OCI-LY7 (cell line): ENCODE data around the gene RBM20. TPM values are rescaled to one million over a fixed set of nuclear protein-coding genes. Genes with fewer than 3 reads are reported as not detected.

Experiments
- BruUV-seq: library from RNA; stranded (reverse); fragments of 400-500 nt; replicated peaks from 2 replicates; lab custom pipeline; 2021; lab: Mats Ljungman, UMichigan
- CTCF ChIA-PET: fragments of 300-600 bp; sonication (Branson Sonifier 250); formaldehyde crosslinking; loops from one replicate; lab custom pipeline; 2022; ENCODE audit warnings: antibody characterized with exemption; ENCODE audit not compliant: unreplicated experiment; lab: Charles Lee
- POLR2A ChIA-PET: fragments of 300-600 bp; sonication (Branson Sonifier 250); formaldehyde crosslinking; loops from one replicate; lab custom pipeline; 2022; ENCODE audit warnings: antibody characterized with exemption; lab: Charles Lee
- DNase-seq: peaks from one replicate; pipeline ENCODE4 v3.0.0-alpha.2; 2015; ENCODE audit warnings: low spot score
- H2AFZ ChIP-seq: fragments of 200-600 bp; sonication (generic), shearing (Covaris generic); 2 replicates; pipeline ENCODE4 v1.6.1; 2014; ENCODE audit warnings: mild to moderate bottlenecking, antibody characterized with exemption, low read length, moderate library complexity
- H3K27ac ChIP-seq: fragments of 200-600 bp; sonication (generic); 2 replicates; pipeline ENCODE4 v1.5.1; 2014; ENCODE audit warnings: mixed run types, low read depth, mild to moderate bottlenecking, moderate library complexity, low read length, inconsistent platforms; ENCODE audit not compliant: poor library complexity, severe bottlenecking
- H3K36me3 ChIP-seq: fragments of 200-600 bp; sonication (generic); 2 replicates; pipeline ENCODE4 v1.6.1; 2014; ENCODE audit warnings: mild to moderate bottlenecking, antibody characterized with exemption, low read length, moderate library complexity, mixed read lengths; ENCODE audit not compliant: insufficient read depth
- H3K4me1 ChIP-seq: fragments of 200-600 bp; sonication (generic); 2 replicates; pipeline ENCODE4 v1.5.1; 2014; ENCODE audit warnings: mild to moderate bottlenecking, low read length; ENCODE audit not compliant: insufficient read depth, poor library complexity, severe bottlenecking
- H3K4me2 ChIP-seq: fragments of 200-600 bp; sonication (generic); 2 replicates; pipeline ENCODE4 v1.6.1; 2014; ENCODE audit warnings: mild to moderate bottlenecking, low read length
- H3K4me3 ChIP-seq: fragments of 200-600 bp; sonication (generic); 2 replicates; pipeline ENCODE4 v1.5.1; 2014; ENCODE audit warnings: mild to moderate bottlenecking, low read depth, low read length; ENCODE audit not compliant: poor library complexity, severe bottlenecking
- H3K79me2 ChIP-seq: fragments of 200-600 bp; sonication (generic); 2 replicates; pipeline ENCODE4 v1.6.1; 2016; ENCODE audit warnings: low read depth, mild to moderate bottlenecking, low read length, moderate library complexity, mixed read lengths; ENCODE audit not compliant: insufficient read depth
- H3K9me2 ChIP-seq: fragments of 200-600 bp; sonication (generic); 2 replicates; pipeline ENCODE4 v1.6.1; 2016; ENCODE audit warnings: mild to moderate bottlenecking, low read length, mixed read lengths; ENCODE audit not compliant: insufficient read depth
- H3K9me3 ChIP-seq: fragments of 200-600 bp; sonication (generic); 2 replicates; pipeline ENCODE4 v1.6.1; 2014; ENCODE audit warnings: mild to moderate bottlenecking, mixed run types, low read length, mixed read lengths
- H4K20me1 ChIP-seq: fragments of 200-600 bp; sonication (generic); 2 replicates; pipeline ENCODE4 v1.6.1; 2014; ENCODE audit warnings: mild to moderate bottlenecking, antibody characterized with exemption, low read length, moderate library complexity, mixed read lengths; ENCODE audit not compliant: insufficient read depth
- CTCF ChIP-seq: fragments of 200-600 bp; sonication (generic); conservative IDR thresholded peaks from 2 replicates; pipeline ENCODE4 v1.5.1; 2014; ENCODE audit warnings: mild to moderate bottlenecking, antibody characterized with exemption, low read length, moderate library complexity, mixed read lengths
- EZH2phosphoT487 ChIP-seq: fragments of 200-600 bp; sonication (generic); IDR thresholded peaks from 2 replicates; pipeline ENCODE4 v1.6.1; 2018; ENCODE audit warnings: low read depth, borderline replicate concordance, mild to moderate bottlenecking, mixed run types, antibody characterized with exemption, low read length, moderate library complexity, mixed read lengths
- intact Hi-C: fragments of 100-400 bp; cut with micrococcal nuclease; formaldehyde crosslinking; loops from one replicate; pipeline ENCODE4 v1.10.0; 2022; ENCODE audit not compliant: unreplicated experiment
- total RNA-seq, 2 experiments: library from RNA; depleted of rRNA in 1 of 2; stranded (reverse); fragments of >200 nt in 1 of 2; shearing (Covaris generic) in 1 of 2; gene quantifications; 2 replicates each; pipeline ENCODE4 v1.2.3, GENCODE V29; 2014 to 2022

Gene RBM20
- total RNA-seq, 2 experiments from 2014 or later: 0.35 to 1.0 TPM

GRCh38 chr10:110699859-110700468 is 55.8 kb downstream of the RBM20 start:
- Histone ChIP-seq H3K4me1 (no peaks in the 10 kb centered on the region), H2AFZ (no peak overlapping the region), H3K4me2 (no peak overlapping the region), H3K79me2 (no peaks in the 10 kb centered on the region), H3K27ac (no peak overlapping the region), H4K20me1 (no peaks in the 10 kb centered on the region), H3K9me3 (no peaks in the 10 kb centered on the region), H3K36me3 (no peaks in the 10 kb centered on the region), H3K9me2 (no peaks in the 10 kb centered on the region), H3K4me3 (no peak overlapping the region)
- intact Hi-C loops: no loop called here
- DNase-seq: no peak
- ChIA-PET CTCF (no interaction called here), POLR2A (interaction anchor here (1.0 kb wide), 1 partner anchor 8 kb away, joined by 3 read pairs; no protein-coding TSS in a partner anchor)
- no TSS peak for BruUV-seq
- TF ChIP-seq CTCF (no peak), EZH2phosphoT487 (no peak)

- Histone ChIP-seq H3K27ac (no peak overlapping the region), H4K20me1 (no peaks in the 10 kb centered on the region), H3K9me2 (no peaks in the 10 kb centered on the region), H3K4me3 (no peak overlapping the region), H3K79me2 (no peaks in the 10 kb centered on the region), H3K4me1 (no peaks in the 10 kb centered on the region), H3K4me2 (no peak overlapping the region), H2AFZ (peak overlapping the region; percentile 7; the same call in 1 of the 2 replicates), H3K9me3 (no peaks in the 10 kb centered on the region), H3K36me3 (no peaks in the 10 kb centered on the region)
- CTCF ChIA-PET: no interaction called here
- TF ChIP-seq EZH2phosphoT487: no peak
- TF ChIP-seq CTCF: no peak
- intact Hi-C loops: no loop called here
- POLR2A ChIA-PET: interaction anchor here (0.6 to 1.4 kb wide), 5 partner anchors 37 to 1696 kb away, joined by 3 to 7 read pairs (median 3); no protein-coding TSS in a partner anchor
- no peak for DNase-seq
- no TSS peak for BruUV-seq
These were observed 56.9 kb downstream of the RBM20 start for GRCh38 chr10:110700947-110701616.

- TF ChIP-seq EZH2phosphoT487: no peak
- no peak for TF ChIP-seq CTCF
- Histone ChIP-seq H3K4me2 (no peak overlapping the region), H4K20me1 (no peaks in the 10 kb centered on the region), H3K9me2 (no peaks in the 10 kb centered on the region), H3K4me1 (no peaks in the 10 kb centered on the region), H3K9me3 (no peaks in the 10 kb centered on the region), H3K36me3 (no peaks in the 10 kb centered on the region), H2AFZ (0 out of 2 replicates have a peak overlapping the region, but pooled peaks have one; percentile 7), H3K79me2 (no peaks in the 10 kb centered on the region), H3K27ac (no peak overlapping the region), H3K4me3 (no peak overlapping the region)
- ChIA-PET POLR2A (interaction anchor here (0.8 to 1.4 kb wide), 2 partner anchors 37 to 40 kb away, joined by 3 read pairs; no protein-coding TSS in a partner anchor), CTCF (no interaction called here)
- intact Hi-C loops: no loop called here
- no peak for DNase-seq
- no TSS peak for BruUV-seq
These were observed 57.5 kb downstream of the RBM20 start for GRCh38 chr10:110701617-110701971.
